Measurements from ENCODE around the gene ZBTB39. TPM values are rescaled to one million over a fixed set of nuclear protein-coding genes. Genes with fewer than 3 reads are reported as not detected.

Gene ZBTB39
- total RNA-seq, 1 experiment from 2014 or later = 5.8 TPM

DNA sequence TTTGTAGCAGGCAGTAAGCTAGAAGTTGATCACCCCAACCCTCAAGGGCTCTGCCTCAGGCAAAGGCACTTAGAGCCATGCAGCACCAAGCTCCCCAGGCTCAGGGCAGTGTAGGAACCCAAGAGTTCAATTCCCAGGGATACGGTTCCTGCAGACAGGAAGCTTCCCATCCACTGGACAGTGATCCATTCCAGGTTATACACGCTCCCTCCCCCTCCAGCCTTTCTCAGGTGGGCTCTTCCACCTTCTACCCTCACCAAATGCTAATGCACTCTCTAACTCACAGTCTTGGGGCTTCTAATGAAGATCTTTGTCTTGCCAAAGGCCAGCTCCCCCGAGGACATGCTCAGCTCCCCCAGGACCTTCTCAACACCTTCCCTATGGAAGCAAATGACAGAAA is 30.9 kb upstream of the ZBTB39 start:
- TF ChIP-seq, protein P1, sequence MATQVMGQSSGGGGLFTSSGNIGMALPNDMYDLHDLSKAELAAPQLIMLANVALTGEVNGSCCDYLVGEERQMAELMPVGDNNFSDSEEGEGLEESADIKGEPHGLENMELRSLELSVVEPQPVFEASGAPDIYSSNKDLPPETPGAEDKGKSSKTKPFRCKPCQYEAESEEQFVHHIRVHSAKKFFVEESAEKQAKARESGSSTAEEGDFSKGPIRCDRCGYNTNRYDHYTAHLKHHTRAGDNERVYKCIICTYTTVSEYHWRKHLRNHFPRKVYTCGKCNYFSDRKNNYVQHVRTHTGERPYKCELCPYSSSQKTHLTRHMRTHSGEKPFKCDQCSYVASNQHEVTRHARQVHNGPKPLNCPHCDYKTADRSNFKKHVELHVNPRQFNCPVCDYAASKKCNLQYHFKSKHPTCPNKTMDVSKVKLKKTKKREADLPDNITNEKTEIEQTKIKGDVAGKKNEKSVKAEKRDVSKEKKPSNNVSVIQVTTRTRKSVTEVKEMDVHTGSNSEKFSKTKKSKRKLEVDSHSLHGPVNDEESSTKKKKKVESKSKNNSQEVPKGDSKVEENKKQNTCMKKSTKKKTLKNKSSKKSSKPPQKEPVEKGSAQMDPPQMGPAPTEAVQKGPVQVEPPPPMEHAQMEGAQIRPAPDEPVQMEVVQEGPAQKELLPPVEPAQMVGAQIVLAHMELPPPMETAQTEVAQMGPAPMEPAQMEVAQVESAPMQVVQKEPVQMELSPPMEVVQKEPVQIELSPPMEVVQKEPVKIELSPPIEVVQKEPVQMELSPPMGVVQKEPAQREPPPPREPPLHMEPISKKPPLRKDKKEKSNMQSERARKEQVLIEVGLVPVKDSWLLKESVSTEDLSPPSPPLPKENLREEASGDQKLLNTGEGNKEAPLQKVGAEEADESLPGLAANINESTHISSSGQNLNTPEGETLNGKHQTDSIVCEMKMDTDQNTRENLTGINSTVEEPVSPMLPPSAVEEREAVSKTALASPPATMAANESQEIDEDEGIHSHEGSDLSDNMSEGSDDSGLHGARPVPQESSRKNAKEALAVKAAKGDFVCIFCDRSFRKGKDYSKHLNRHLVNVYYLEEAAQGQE (IDR thresholded peaks at IDR 0.05; ENCODE audit: insufficient read depth in 1 of 2, low read depth in 2 of 2, low read length in 1 of 2) = no peak
- no peak for TF ChIP-seq POLR2AphosphoS5 (IDR thresholded peaks at IDR 0.05; ENCODE audit: low read depth, low read length)
- TF ChIP-seq, protein P2, sequence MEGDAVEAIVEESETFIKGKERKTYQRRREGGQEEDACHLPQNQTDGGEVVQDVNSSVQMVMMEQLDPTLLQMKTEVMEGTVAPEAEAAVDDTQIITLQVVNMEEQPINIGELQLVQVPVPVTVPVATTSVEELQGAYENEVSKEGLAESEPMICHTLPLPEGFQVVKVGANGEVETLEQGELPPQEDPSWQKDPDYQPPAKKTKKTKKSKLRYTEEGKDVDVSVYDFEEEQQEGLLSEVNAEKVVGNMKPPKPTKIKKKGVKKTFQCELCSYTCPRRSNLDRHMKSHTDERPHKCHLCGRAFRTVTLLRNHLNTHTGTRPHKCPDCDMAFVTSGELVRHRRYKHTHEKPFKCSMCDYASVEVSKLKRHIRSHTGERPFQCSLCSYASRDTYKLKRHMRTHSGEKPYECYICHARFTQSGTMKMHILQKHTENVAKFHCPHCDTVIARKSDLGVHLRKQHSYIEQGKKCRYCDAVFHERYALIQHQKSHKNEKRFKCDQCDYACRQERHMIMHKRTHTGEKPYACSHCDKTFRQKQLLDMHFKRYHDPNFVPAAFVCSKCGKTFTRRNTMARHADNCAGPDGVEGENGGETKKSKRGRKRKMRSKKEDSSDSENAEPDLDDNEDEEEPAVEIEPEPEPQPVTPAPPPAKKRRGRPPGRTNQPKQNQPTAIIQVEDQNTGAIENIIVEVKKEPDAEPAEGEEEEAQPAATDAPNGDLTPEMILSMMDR (IDR thresholded peaks at IDR 0.05) = no peak
- TF ChIP-seq SIN3A (IDR thresholded peaks at IDR 0.05; ENCODE audit: borderline replicate concordance, insufficient read depth, low read depth, low read length) = no peak
- no peak for TF ChIP-seq TCF7L2 (IDR thresholded peaks at IDR 0.05; ENCODE audit: low read depth, low read length)
- ChIA-PET POLR2A (no interaction called here), CTCF (no interaction called here)
- no TSS peak for BruUV-seq (replicated peaks)
- in situ Hi-C loops (cut with HindIII; ENCODE audit: low pct_unique_long_range_greater_than_20kb, low sequenced_read_pairs) (no loop called here), intact Hi-C loops (cut with micrococcal nuclease; ENCODE audit: unreplicated experiment) (no loop called here)
- Histone ChIP-seq H3K4me3 (ENCODE audit: low read depth in 2 of 2, low read length in 2 of 2) (no peak overlapping the region), H3K27ac (ENCODE audit: low read length) (no peak overlapping the region), H3K9me3 (ENCODE audit: control insufficient read depth, insufficient read depth, low read depth, low read length) (no peaks in the 10 kb centered on the region), H3K36me3 (ENCODE audit: control insufficient read depth, insufficient read depth, low read length) (no peaks in the 10 kb centered on the region), H3K4me1 (ENCODE audit: control insufficient read depth, insufficient read depth, low read length) (no peaks in the 10 kb centered on the region), H3K27me3 (ENCODE audit: control insufficient read depth, insufficient read depth, low read length) (peaks cover 13% of the 10 kb centered on the region)
- DNase-seq (ENCODE audit: low read depth, low spot score) = no peak
- no peak for ATAC-seq

DNA sequence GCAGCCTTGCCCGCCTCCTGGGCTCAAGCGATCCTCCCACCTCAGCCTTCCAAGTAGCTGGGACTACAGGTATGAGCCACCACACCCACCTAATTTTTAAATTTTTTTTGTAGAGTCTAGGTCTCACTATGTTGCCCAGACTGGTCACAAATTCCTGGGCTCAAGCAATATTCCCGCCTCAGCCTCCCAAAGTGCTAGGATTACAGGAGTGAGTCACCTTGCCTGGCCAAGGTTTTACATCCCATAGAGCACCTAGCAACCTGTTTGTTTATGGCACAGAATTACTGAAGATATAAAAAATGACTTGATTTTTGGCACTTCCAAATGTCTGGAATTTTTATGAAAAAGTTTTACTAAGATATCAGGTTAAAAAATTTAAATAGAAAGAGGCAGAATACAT is 27.1 kb upstream of the ZBTB39 start:
- Histone ChIP-seq H3K27me3 (ENCODE audit: control insufficient read depth, insufficient read depth, low read length) (no peaks in the 10 kb centered on the region), H3K27ac (ENCODE audit: low read length) (no peak overlapping the region), H3K4me3 (ENCODE audit: low read depth in 2 of 2, low read length in 2 of 2) (no peak overlapping the region), H3K9me3 (ENCODE audit: control insufficient read depth, insufficient read depth, low read depth, low read length) (no peaks in the 10 kb centered on the region), H3K4me1 (ENCODE audit: control insufficient read depth, insufficient read depth, low read length) (no peaks in the 10 kb centered on the region), H3K36me3 (ENCODE audit: control insufficient read depth, insufficient read depth, low read length) (no peaks in the 10 kb centered on the region)
- ChIA-PET POLR2A (no interaction called here), CTCF (interaction anchor here (0.6 kb wide), 1 partner anchor 94 kb away, joined by 4 read pairs; no protein-coding TSS in a partner anchor)
- ATAC-seq = no peak
- TF ChIP-seq, protein P2 (IDR thresholded peaks at IDR 0.05) = no peak
- TF ChIP-seq, protein P1 (IDR thresholded peaks at IDR 0.05; ENCODE audit: insufficient read depth in 1 of 2, low read depth in 2 of 2, low read length in 1 of 2) = no peak
- no peak for TF ChIP-seq TCF7L2 (IDR thresholded peaks at IDR 0.05; ENCODE audit: low read depth, low read length)
- TF ChIP-seq POLR2AphosphoS5 (IDR thresholded peaks at IDR 0.05; ENCODE audit: low read depth, low read length) = no peak
- no peak for DNase-seq (ENCODE audit: low read depth, low spot score)
- intact Hi-C loops (cut with micrococcal nuclease; ENCODE audit: unreplicated experiment) (no loop called here), in situ Hi-C loops (cut with HindIII; ENCODE audit: low pct_unique_long_range_greater_than_20kb, low sequenced_read_pairs) (no loop called here)
- BruUV-seq (replicated peaks) = no TSS peak
